ENCODE data around the gene DYSF. TPM values are rescaled to one million over a fixed set of nuclear protein-coding genes. Genes with fewer than 3 reads are reported as not detected.

Gene DYSF
- polyA plus RNA-seq, 1 donor from 2014 or later = 0.04 TPM

- Histone ChIP-seq H3K9me3 (ENCODE audit: low read length) (no peaks in the 10 kb centered on the region), H3K9ac (ENCODE audit: low read length) (no peak overlapping the region), H3K79me2 (replicated peaks; ENCODE audit: insufficient read depth, low read length) (no peaks in the 10 kb centered on the region), H3K27me3 (ENCODE audit: insufficient read depth, low read depth, low read length) (peaks cover 36% of the 10 kb centered on the region), H3K36me3 (ENCODE audit: insufficient read depth, low read length) (no peaks in the 10 kb centered on the region), H3K4me3 (ENCODE audit: low read length) (no peak overlapping the region), H4K20me1 (ENCODE audit: insufficient read depth) (no peaks in the 10 kb centered on the region), H3K4me2 (ENCODE audit: low read length) (no peak overlapping the region), H3K27ac (ENCODE audit: low read length) (no peak overlapping the region), H3K9me2 (ENCODE audit: insufficient read depth, low read length) (no peaks in the 10 kb centered on the region), H3F3A (ENCODE audit: insufficient read depth, low read length, poor library complexity, severe bottlenecking) (no peaks in the 10 kb centered on the region), H2AFZ (ENCODE audit: low read depth, low read length) (no peak overlapping the region)
- TF ChIP-seq, protein P1, sequence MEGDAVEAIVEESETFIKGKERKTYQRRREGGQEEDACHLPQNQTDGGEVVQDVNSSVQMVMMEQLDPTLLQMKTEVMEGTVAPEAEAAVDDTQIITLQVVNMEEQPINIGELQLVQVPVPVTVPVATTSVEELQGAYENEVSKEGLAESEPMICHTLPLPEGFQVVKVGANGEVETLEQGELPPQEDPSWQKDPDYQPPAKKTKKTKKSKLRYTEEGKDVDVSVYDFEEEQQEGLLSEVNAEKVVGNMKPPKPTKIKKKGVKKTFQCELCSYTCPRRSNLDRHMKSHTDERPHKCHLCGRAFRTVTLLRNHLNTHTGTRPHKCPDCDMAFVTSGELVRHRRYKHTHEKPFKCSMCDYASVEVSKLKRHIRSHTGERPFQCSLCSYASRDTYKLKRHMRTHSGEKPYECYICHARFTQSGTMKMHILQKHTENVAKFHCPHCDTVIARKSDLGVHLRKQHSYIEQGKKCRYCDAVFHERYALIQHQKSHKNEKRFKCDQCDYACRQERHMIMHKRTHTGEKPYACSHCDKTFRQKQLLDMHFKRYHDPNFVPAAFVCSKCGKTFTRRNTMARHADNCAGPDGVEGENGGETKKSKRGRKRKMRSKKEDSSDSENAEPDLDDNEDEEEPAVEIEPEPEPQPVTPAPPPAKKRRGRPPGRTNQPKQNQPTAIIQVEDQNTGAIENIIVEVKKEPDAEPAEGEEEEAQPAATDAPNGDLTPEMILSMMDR (IDR thresholded peaks at IDR 0.05; ENCODE audit: poor library complexity, severe bottlenecking) = no peak
- no peak for TF ChIP-seq MXI1 (conservative IDR thresholded peaks at IDR 0.05; ENCODE audit: poor library complexity, severe bottlenecking)
- TF ChIP-seq SMC3 (conservative IDR thresholded peaks at IDR 0.05; ENCODE audit: poor library complexity) = no peak
- no peak for TF ChIP-seq REST (IDR thresholded peaks at IDR 0.05; ENCODE audit: borderline replicate concordance)
- TF ChIP-seq POLR2AphosphoS5 (IDR thresholded peaks at IDR 0.05) = no peak
- no peak for TF ChIP-seq EZH2 (IDR thresholded peaks at IDR 0.05; ENCODE audit: borderline replicate concordance, insufficient read depth, low read length, poor library complexity, severe bottlenecking)
- no peak for TF ChIP-seq RAD21 (conservative IDR thresholded peaks at IDR 0.05)
- no peak for TF ChIP-seq TAF1 (IDR thresholded peaks at IDR 0.05; ENCODE audit: low read depth)
- TF ChIP-seq EP300 (conservative IDR thresholded peaks at IDR 0.05; ENCODE audit: poor library complexity, severe bottlenecking) = no peak
Measured at GRCh38 chr2:71471276-71471675, 17.9 kb downstream of the DYSF start.

DNA sequence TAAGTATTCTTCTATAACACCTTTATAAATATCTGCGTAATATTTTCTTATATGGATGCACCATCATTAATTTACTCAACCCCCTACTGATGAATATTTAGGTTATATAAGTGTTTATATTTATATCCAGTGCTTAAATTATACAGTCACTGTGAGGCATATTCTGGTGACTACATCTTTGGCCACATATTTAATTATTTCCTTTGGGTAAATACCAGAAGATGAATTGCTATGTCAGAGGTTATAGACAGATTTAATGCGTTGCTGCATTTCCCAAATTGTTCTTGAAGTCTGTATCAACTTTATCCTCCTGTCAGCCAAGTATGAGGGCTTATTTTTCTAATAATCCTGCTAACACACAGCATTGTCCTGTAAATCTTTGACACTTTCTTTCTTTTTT is 18.7 kb downstream of the DYSF start:
- Histone ChIP-seq H3K79me2 (replicated peaks; ENCODE audit: insufficient read depth, low read length) (no peaks in the 10 kb centered on the region), H2AFZ (ENCODE audit: low read depth, low read length) (no peak overlapping the region), H3K4me3 (ENCODE audit: low read length) (no peak overlapping the region), H3K27me3 (ENCODE audit: insufficient read depth, low read depth, low read length) (peaks cover 28% of the 10 kb centered on the region), H3K9ac (ENCODE audit: low read length) (no peak overlapping the region), H3K27ac (ENCODE audit: low read length) (no peak overlapping the region), H3K9me3 (ENCODE audit: low read length) (no peaks in the 10 kb centered on the region), H3K9me2 (ENCODE audit: insufficient read depth, low read length) (no peaks in the 10 kb centered on the region), H3K4me2 (ENCODE audit: low read length) (no peak overlapping the region), H4K20me1 (ENCODE audit: insufficient read depth) (no peaks in the 10 kb centered on the region), H3K36me3 (ENCODE audit: insufficient read depth, low read length) (no peaks in the 10 kb centered on the region), H3F3A (ENCODE audit: insufficient read depth, low read length, poor library complexity, severe bottlenecking) (no peaks in the 10 kb centered on the region)
- no peak for TF ChIP-seq REST (IDR thresholded peaks at IDR 0.05; ENCODE audit: borderline replicate concordance)
- TF ChIP-seq SMC3 (conservative IDR thresholded peaks at IDR 0.05; ENCODE audit: poor library complexity) = no peak
- no peak for TF ChIP-seq POLR2AphosphoS5 (IDR thresholded peaks at IDR 0.05)
- TF ChIP-seq, protein P1 (IDR thresholded peaks at IDR 0.05; ENCODE audit: poor library complexity, severe bottlenecking) = no peak
- no peak for TF ChIP-seq TAF1 (IDR thresholded peaks at IDR 0.05; ENCODE audit: low read depth)
- TF ChIP-seq EP300 (conservative IDR thresholded peaks at IDR 0.05; ENCODE audit: poor library complexity, severe bottlenecking) = no peak
- no peak for TF ChIP-seq MXI1 (conservative IDR thresholded peaks at IDR 0.05; ENCODE audit: poor library complexity, severe bottlenecking)
- no peak for TF ChIP-seq RAD21 (conservative IDR thresholded peaks at IDR 0.05)

All from neural cell (in vitro differentiated cells).